ENCODE data around the gene UBE3B.
A peak's percentile ranks its signal among the peaks of the same experiment; 100 is the strongest.

Gene UBE3B

GRCh38 chr12:109567967-109568366 lies 90.5 kb downstream of the UBE3B start:
- DNase-seq (ENCODE audit: insufficient read length, low spot score) (no peak), FAIRE-seq (no peak)

GRCh38 chr12:109568486-109568885 lies 91.1 kb downstream of the UBE3B start:
- FAIRE-seq (no peak), DNase-seq (ENCODE audit: insufficient read length, low spot score) (no peak)

GRCh38 chr12:109571773-109572505 lies 94.5 kb downstream of the UBE3B start:
- FAIRE-seq (no peak), DNase-seq (ENCODE audit: insufficient read length, low spot score) (no peak)

GRCh38 chr12:109572506-109572845 lies 95.0 kb downstream of the UBE3B start:
- no peak for FAIRE-seq
- DNase-seq (ENCODE audit: insufficient read length, low spot score), result no peak

GRCh38 chr12:109573029-109573913 lies 95.8 kb downstream of the UBE3B start, which contains the start of the genes MMAB and MVK:
MMAB (minus strand) TSS chr12:109573504; CDS start chr12:109573480, 24 bp downstream.
MVK (plus strand) TSS chr12:109573794; CDS start chr12:109574823, 1,029 bp downstream.
- peak; percentile 93 for FAIRE-seq
- DNase-seq (ENCODE audit: insufficient read length, low spot score), result peak; percentile 99

GRCh38 chr12:109573914-109574244 lies 96.4 kb downstream of the UBE3B start:
- FAIRE-seq (no peak), DNase-seq (ENCODE audit: insufficient read length, low spot score) (no peak)

- FAIRE-seq, result no peak
- no peak for DNase-seq (ENCODE audit: insufficient read length, low spot score)
These were observed 98.2 kb downstream of the UBE3B start for GRCh38 chr12:109575683-109576082.

GRCh38 chr12:109577311-109577710 lies 99.9 kb downstream of the UBE3B start:
- no peak for DNase-seq (ENCODE audit: insufficient read length, low spot score)
- FAIRE-seq, result no peak

GRCh38 chr12:109578330-109578927 lies 101.0 kb downstream of the UBE3B start:
- no peak for DNase-seq (ENCODE audit: insufficient read length, low spot score)
- FAIRE-seq, result no peak

- DNase-seq (ENCODE audit: insufficient read length, low spot score), result no peak
- no peak for FAIRE-seq
These were observed 102.2 kb downstream of the UBE3B start for GRCh38 chr12:109579639-109580038.

GRCh38 chr12:109580272-109580671 lies 102.8 kb downstream of the UBE3B start:
- no peak for FAIRE-seq
- DNase-seq (ENCODE audit: insufficient read length, low spot score), result no peak

GRCh38 chr12:109580684-109581333 lies 103.4 kb downstream of the UBE3B start:
- DNase-seq (ENCODE audit: insufficient read length, low spot score), result no peak
- FAIRE-seq, result no peak

- no peak for DNase-seq (ENCODE audit: insufficient read length, low spot score)
- no peak for FAIRE-seq
These were observed 103.9 kb downstream of the UBE3B start for GRCh38 chr12:109581334-109581691.

GRCh38 chr12:109581856-109582255 lies 104.4 kb downstream of the UBE3B start:
- peak; percentile 80 for FAIRE-seq
- peak; percentile 78 for DNase-seq (ENCODE audit: insufficient read length, low spot score)

- no peak for FAIRE-seq
- no peak for DNase-seq (ENCODE audit: insufficient read length, low spot score)
These were observed 105.2 kb downstream of the UBE3B start for GRCh38 chr12:109582636-109583035.

- FAIRE-seq, result no peak
- DNase-seq (ENCODE audit: insufficient read length, low spot score), result no peak
These were observed 106.3 kb downstream of the UBE3B start for GRCh38 chr12:109583733-109584132.
